ENCODE measurements around the gene CST4. TPM values are rescaled to one million over a fixed set of nuclear protein-coding genes. Genes with fewer than 3 reads are reported as not detected.
"Not testable (repeated sequence)": the region's sequence is repeated elsewhere in the genome, so short reads cannot be mapped to it uniquely, and the experiment has no call there.

The CST4 gene
- total and polyA plus RNA-seq, 2 donors (not counting 1 experiment from before 2014, with no cell fraction given), result not detected

DNA sequence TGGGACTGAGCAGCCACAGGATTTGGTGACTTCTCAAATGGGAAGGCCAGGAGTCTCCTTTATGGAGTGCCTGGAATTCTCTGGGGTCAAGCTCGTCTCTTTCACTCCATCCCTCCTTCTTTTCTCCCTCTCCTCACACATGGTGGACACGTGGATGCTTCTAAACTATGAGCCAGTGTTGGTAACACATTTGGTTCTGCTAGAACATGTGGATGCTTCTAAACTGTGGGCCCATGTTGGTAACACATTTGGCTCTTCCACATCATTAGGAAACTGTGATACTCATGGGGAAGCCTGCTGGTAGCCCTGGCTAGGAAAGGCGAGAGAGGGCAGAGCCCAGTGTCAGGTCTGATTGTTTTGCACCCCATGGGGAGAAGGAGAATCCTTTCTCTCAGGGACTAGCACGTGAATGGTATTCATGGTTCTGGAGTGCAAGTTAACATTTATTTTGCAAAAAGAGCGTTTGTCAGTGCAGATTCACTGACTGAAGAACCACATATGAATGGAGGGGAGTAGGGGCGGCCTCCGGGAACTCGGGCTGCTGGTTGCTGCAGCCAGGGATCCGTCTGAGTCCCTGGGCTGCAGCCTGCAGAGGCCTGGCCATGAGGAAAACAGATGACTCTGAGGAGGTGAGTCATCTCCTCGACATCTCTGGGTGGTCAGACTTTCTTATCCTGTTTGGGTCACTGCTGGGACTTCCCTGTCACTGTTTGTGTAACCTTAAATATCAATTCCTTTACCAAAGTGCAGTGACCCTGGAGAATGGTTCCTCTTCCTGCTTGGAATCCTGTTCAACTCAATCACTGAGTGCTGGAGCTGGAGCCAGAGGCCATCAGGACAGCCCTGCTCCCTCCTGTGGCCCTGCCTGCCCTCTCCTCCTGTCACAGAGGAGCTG is 4.1 kb upstream of the CST4 start:
- H4K20me1 ChIP-seq (ENCODE audit: control insufficient read depth, insufficient read depth, low read length, poor library complexity, severe bottlenecking); H3K27me3 ChIP-seq (replicated peaks in 1 of 4; ENCODE audit: control extremely low read depth in 1 of 4, control insufficient read depth in 3 of 4, insufficient read depth in 4 of 4, low read length in 3 of 4); H3K9me3 ChIP-seq (ENCODE audit: control extremely low read depth in 1 of 3, control insufficient read depth in 2 of 3, insufficient read depth in 1 of 3, low read length in 2 of 3); H3K27ac Mint-ChIP-seq; H3K27ac ChIP-seq (ENCODE audit: low read length in 2 of 2); intact Hi-C loops (cut with micrococcal nuclease); H3K4me3 ChIP-seq (ENCODE audit: control extremely low read depth in 1 of 5, extremely low read depth in 1 of 5, insufficient read depth in 1 of 5, low read depth in 2 of 5, low read length in 4 of 5); POLR2A ChIA-PET; H3K79me2 ChIP-seq (ENCODE audit: control insufficient read depth, insufficient read depth, low read length); H3K27me3 Mint-ChIP-seq; H3K4me1 ChIP-seq (ENCODE audit: control insufficient read depth in 2 of 2, insufficient read depth in 2 of 2, low read length in 2 of 2); H3K4me1 Mint-ChIP-seq; DNase-seq; H3K9me3 Mint-ChIP-seq (ENCODE audit: insufficient read depth); H3K9ac ChIP-seq (ENCODE audit: low read length); H3K36me3 ChIP-seq (replicated peaks in 1 of 2; ENCODE audit: control extremely low read depth in 1 of 2, control insufficient read depth in 1 of 2, extremely low read depth in 1 of 2, insufficient read depth in 2 of 2, low read length in 1 of 2); H3K4me3 Mint-ChIP-seq; H2AFZ ChIP-seq (ENCODE audit: insufficient read depth, low read depth, low read length, poor library complexity, severe bottlenecking); ATAC-seq (ENCODE audit: low read depth); H3K4me2 ChIP-seq (replicated peaks; ENCODE audit: low read depth, low read length, poor library complexity, severe bottlenecking): not testable (repeated sequence)
- WGBS (ENCODE audit: insufficient coverage), result 87% methylated on average over 7 of the region's 10 CpGs
- CTCF ChIA-PET, result interaction anchor here (0.6 kb wide), 1 partner anchor 1705 kb away, joined by 3 read pairs; no protein-coding TSS in a partner anchor

DNA sequence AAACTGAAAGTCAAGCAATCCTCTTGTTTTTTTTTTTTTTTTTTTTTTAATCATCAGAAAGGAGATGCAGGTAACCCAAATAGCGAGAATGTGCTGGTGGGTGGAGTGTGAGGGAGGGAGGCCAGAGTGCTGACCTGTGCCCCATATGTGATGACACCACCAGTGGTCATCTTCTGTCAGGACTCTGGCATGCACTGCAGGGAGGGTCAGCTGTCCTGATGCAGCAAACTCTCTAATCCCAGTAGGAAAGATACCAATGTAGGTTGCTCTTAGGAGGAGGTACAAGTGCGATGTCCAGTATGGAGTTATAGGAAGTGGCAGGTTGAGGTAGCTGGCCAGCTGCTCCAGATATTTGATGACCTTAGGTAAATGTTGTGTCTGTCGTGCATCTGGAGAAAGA is 2.8 kb upstream of the CST4 start:
- Mint-ChIP-seq H3K4me3 (no peak overlapping the region), H3K9me3 (ENCODE audit: insufficient read depth) (no peaks in the 10 kb centered on the region), H3K4me1 (no peaks in the 10 kb centered on the region), H3K27ac (no peak overlapping the region), H3K27me3 (peaks cover 7% of the 10 kb centered on the region)
- H3K9ac ChIP-seq (ENCODE audit: low read length), result no peak overlapping the region
- ChIA-PET POLR2A (no interaction called here), CTCF (interaction anchor here (0.6 kb wide), 1 partner anchor 998 kb away, joined by 3 read pairs; no protein-coding TSS in a partner anchor)
- H3K4me2 ChIP-seq (replicated peaks; ENCODE audit: low read depth, low read length, poor library complexity, severe bottlenecking), result no peak overlapping the region
- H3K36me3 ChIP-seq (replicated peaks in 1 of 2; ENCODE audit: control extremely low read depth in 1 of 2, control insufficient read depth in 1 of 2, extremely low read depth in 1 of 2, insufficient read depth in 2 of 2, low read length in 1 of 2), result no peaks in the 10 kb centered on the region
- H3K79me2 ChIP-seq (ENCODE audit: control insufficient read depth, insufficient read depth, low read length), result no peaks in the 10 kb centered on the region
- no peaks in the 10 kb centered on the region for H3K4me1 ChIP-seq (ENCODE audit: control insufficient read depth in 2 of 2, insufficient read depth in 2 of 2, low read length in 2 of 2)
- no peak overlapping the region for H3K27ac ChIP-seq (ENCODE audit: low read length in 2 of 2)
- H3K27me3 ChIP-seq (replicated peaks in 1 of 4; ENCODE audit: control extremely low read depth in 1 of 4, control insufficient read depth in 3 of 4, insufficient read depth in 4 of 4, low read length in 3 of 4), result no peaks in the 10 kb centered on the region
- DNase-seq (no peak), ATAC-seq (ENCODE audit: low read depth) (no peak)
- H4K20me1 ChIP-seq (ENCODE audit: control insufficient read depth, insufficient read depth, low read length, poor library complexity, severe bottlenecking), result no peaks in the 10 kb centered on the region
- no peak overlapping the region for H2AFZ ChIP-seq (ENCODE audit: insufficient read depth, low read depth, low read length, poor library complexity, severe bottlenecking)
- H3K4me3 ChIP-seq (ENCODE audit: control extremely low read depth in 1 of 5, extremely low read depth in 1 of 5, insufficient read depth in 1 of 5, low read depth in 2 of 5, low read length in 4 of 5), result no peak overlapping the region
- intact Hi-C loops (cut with micrococcal nuclease), result no loop called here
- TF ChIP-seq CTCF (IDR thresholded peaks at IDR 0.05) (no peak), EZH2 (IDR thresholded peaks at IDR 0.05; ENCODE audit: borderline replicate concordance, insufficient read depth, low read depth, low read length, poor library complexity, severe bottlenecking) (no peak)
- WGBS (ENCODE audit: insufficient coverage), result 83% methylated on average over 3 of the region's 3 CpGs
- no peaks in the 10 kb centered on the region for H3K9me3 ChIP-seq (ENCODE audit: control extremely low read depth in 1 of 3, control insufficient read depth in 2 of 3, insufficient read depth in 1 of 3, low read length in 2 of 3)
